ENCODE results near the gene GPAM.
"Not testable (repeated sequence)": the region's sequence is repeated elsewhere in the genome, so short reads cannot be mapped to it uniquely, and the experiment has no call there.

GPAM gene

DNA sequence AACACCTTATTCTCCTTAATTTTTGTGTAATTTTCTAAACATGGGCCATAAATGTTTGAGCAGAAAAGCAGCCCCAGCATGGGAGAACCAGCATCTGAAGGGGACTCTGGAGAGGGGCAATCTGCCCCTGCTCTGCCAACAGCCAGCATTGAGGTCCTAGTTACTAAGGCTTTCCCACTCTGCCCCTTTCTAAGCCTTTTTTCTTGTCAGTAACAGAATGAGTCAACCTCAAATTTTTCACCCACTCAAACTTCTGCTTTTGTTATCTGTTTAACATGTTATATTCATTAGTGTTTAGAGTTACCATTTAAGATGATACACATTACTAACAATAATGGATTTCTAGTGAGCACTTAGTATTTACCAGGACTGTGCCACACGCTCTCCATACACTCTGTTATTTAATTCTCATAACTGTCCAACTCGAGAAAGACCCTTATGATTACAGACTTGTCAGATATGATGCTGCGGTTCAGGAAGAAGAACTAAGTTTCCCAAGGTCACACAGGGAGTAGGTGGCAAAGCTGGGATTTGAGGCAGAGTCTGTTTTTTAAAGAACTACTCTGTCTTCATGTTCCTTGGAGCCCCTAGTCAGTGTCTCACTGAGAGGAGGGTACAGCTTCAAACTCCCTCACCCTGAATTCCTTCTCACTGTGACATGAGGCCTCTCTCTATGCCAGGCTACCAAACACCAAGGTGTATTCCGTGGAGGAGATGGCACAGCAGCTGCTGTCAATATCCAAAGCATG is 19.9 kb upstream of the GPAM start:
- Histone ChIP-seq H3K56ac (ENCODE audit: low read length) (no peak overlapping the region), H2AK5ac (ENCODE audit: low read length) (no peak overlapping the region), H3K18ac (ENCODE audit: low read length) (no peak overlapping the region), H3K23ac (ENCODE audit: low read length) (no peak overlapping the region), H3K4me1 (ENCODE audit: control insufficient read depth, low read depth, low read length) (no peaks in the 10 kb centered on the region), H3K4ac (ENCODE audit: low read depth, low read length) (no peak overlapping the region), H3K27me3 (ENCODE audit: insufficient read depth, low read length, poor library complexity) (no peaks in the 10 kb centered on the region), H4K8ac (ENCODE audit: low read depth, low read length) (no peak overlapping the region), H3K9ac (ENCODE audit: low read length) (no peak overlapping the region), H3K27ac (ENCODE audit: low read depth, low read length) (no peak overlapping the region), H3K79me2 (ENCODE audit: control insufficient read depth, insufficient read depth, low read length) (no peaks in the 10 kb centered on the region), H3K4me2 (ENCODE audit: low read length) (no peak overlapping the region), H2BK15ac (replicated peaks; ENCODE audit: low read depth) (no peak overlapping the region), H2BK120ac (ENCODE audit: low read depth, low read length) (no peak overlapping the region), H3K36me3 (ENCODE audit: control insufficient read depth, insufficient read depth, low read length) (no peaks in the 10 kb centered on the region), H4K5ac (ENCODE audit: low read length) (no peak overlapping the region), H3K4me3 (ENCODE audit: low read length) (no peak overlapping the region), H3K79me1 (ENCODE audit: low read length) (no peaks in the 10 kb centered on the region), H2BK5ac (ENCODE audit: low read length) (no peak overlapping the region)
- DNase-seq = no peak
- no CpG with 5 or more reads among the region's 4 CpGs for WGBS (ENCODE audit: extremely low coverage, insufficient coverage, low lambda C conversion rate)

DNA sequence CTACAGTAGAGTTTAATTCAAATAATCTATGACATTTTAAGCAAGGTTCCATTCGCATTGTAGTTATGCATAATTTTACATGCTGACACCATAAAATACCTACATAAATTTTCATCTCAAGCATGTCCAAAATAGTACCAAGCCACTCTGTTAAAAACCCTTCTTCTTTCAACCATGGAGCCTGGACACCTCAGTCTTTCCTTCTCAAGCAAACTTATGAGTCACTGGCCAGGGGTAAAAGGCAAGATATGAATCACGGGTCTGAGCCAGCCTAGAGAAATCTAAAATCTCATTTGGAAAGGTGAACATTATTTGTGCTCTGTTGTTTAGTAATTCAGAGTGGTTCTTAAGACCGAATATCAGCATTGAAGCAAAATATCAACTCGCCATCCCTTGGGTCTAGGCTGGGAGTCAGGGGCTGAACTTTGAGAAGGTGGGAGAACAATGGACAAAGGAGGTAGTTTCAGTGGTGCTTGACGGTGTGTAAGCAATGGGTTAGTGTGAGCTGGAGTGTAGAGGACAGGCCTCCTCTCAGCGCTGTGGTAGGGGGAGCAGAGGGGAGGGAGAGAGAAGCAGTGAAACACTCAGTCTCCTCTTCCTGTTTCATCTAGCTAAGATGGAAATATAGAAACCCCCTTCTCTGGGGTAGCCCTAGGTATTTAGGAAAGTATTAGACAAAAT is 19.1 kb upstream of the GPAM start:
- Histone ChIP-seq H2BK120ac (ENCODE audit: low read depth, low read length) (no peak overlapping the region), H3K23ac (ENCODE audit: low read length) (no peak overlapping the region), H4K5ac (ENCODE audit: low read length) (no peak overlapping the region), H3K79me1 (ENCODE audit: low read length) (no peaks in the 10 kb centered on the region), H2BK15ac (replicated peaks; ENCODE audit: low read depth) (no peak overlapping the region), H4K8ac (ENCODE audit: low read depth, low read length) (no peak overlapping the region), H3K79me2 (ENCODE audit: control insufficient read depth, insufficient read depth, low read length) (no peaks in the 10 kb centered on the region), H3K4ac (ENCODE audit: low read depth, low read length) (no peak overlapping the region), H3K4me2 (ENCODE audit: low read length) (no peak overlapping the region), H3K27me3 (ENCODE audit: insufficient read depth, low read length, poor library complexity) (no peaks in the 10 kb centered on the region), H2BK5ac (ENCODE audit: low read length) (no peak overlapping the region), H3K36me3 (ENCODE audit: control insufficient read depth, insufficient read depth, low read length) (no peaks in the 10 kb centered on the region), H3K27ac (ENCODE audit: low read depth, low read length) (no peak overlapping the region), H3K18ac (ENCODE audit: low read length) (no peak overlapping the region), H3K4me3 (ENCODE audit: low read length) (no peak overlapping the region), H3K9ac (ENCODE audit: low read length) (no peak overlapping the region), H2AK5ac (ENCODE audit: low read length) (no peak overlapping the region), H3K4me1 (ENCODE audit: control insufficient read depth, low read depth, low read length) (no peaks in the 10 kb centered on the region), H3K56ac (ENCODE audit: low read length) (no peak overlapping the region)
- WGBS (ENCODE audit: extremely low coverage, insufficient coverage, low lambda C conversion rate) = no CpG with 5 or more reads among the region's 6 CpGs
- no peak for DNase-seq

DNA sequence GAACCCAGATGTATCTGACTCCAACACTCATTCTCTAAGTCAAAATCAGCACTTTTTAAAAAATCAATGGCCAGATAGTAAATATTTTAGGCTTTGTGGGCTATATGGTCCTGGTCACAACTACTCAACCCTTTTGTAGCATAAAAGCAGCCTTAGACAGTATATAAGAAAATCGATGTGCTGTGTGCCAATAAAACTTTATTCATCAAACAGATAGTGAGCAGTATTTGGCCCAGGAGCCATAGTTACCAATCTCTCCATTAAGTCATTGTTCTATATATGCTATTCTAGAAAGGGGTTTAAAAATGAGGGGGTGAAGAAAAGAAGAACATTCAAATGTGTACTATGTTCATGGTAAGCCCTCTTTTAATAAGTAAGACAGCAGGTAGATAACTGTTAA is 18.5 kb upstream of the GPAM start:
- H3K23ac ChIP-seq (ENCODE audit: low read length) = no peak overlapping the region
- DNase-seq = no peak
- no peak overlapping the region for H3K4me2 ChIP-seq (ENCODE audit: low read length)
- H3K56ac ChIP-seq (ENCODE audit: low read length) = no peak overlapping the region
- no peak overlapping the region for H4K5ac ChIP-seq (ENCODE audit: low read length)
- H3K36me3 ChIP-seq (ENCODE audit: control insufficient read depth, insufficient read depth, low read length) = no peaks in the 10 kb centered on the region
- no peak overlapping the region for H2AK5ac ChIP-seq (ENCODE audit: low read length)
- no peaks in the 10 kb centered on the region for H3K4me1 ChIP-seq (ENCODE audit: control insufficient read depth, low read depth, low read length)
- no peak overlapping the region for H3K9ac ChIP-seq (ENCODE audit: low read length)
- H3K18ac ChIP-seq (ENCODE audit: low read length) = no peak overlapping the region
- no peaks in the 10 kb centered on the region for H3K79me2 ChIP-seq (ENCODE audit: control insufficient read depth, insufficient read depth, low read length)
- H4K8ac ChIP-seq (ENCODE audit: low read depth, low read length) = no peak overlapping the region
- WGBS (ENCODE audit: extremely low coverage, insufficient coverage, low lambda C conversion rate) = no CpG with 5 or more reads among the region's 1 CpG
- H2BK5ac ChIP-seq (ENCODE audit: low read length) = no peak overlapping the region
- no peak overlapping the region for H3K4ac ChIP-seq (ENCODE audit: low read depth, low read length)
- no peak overlapping the region for H3K4me3 ChIP-seq (ENCODE audit: low read length)
- H3K79me1 ChIP-seq (ENCODE audit: low read length) = no peaks in the 10 kb centered on the region
- no peak overlapping the region for H2BK120ac ChIP-seq (ENCODE audit: low read depth, low read length)
- no peak overlapping the region for H3K27ac ChIP-seq (ENCODE audit: low read depth, low read length)
- H2BK15ac ChIP-seq (replicated peaks; ENCODE audit: low read depth) = no peak overlapping the region
- H3K27me3 ChIP-seq (ENCODE audit: insufficient read depth, low read length, poor library complexity) = no peaks in the 10 kb centered on the region

DNA sequence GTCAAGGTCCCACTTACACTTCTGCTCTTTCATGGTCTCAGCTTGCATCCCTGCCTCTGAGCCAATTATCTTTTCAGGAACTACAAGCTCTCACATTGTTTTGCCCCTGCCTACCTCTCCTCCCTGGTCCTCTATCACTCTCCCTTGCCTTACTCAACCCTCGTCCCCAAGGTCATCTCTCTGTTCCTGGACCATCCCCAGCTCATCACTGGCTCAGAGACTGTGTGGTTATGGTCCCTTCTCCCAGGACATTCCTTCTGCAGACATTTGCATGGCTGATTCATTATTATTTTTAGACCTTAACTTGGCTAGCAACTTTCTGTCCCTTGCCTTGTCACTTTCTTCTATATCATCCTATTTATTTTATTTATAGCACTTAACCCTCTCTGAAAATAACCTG is 17.8 kb upstream of the GPAM start:
- H4K5ac ChIP-seq (ENCODE audit: low read length) = no peak overlapping the region
- no peaks in the 10 kb centered on the region for H3K36me3 ChIP-seq (ENCODE audit: control insufficient read depth, insufficient read depth, low read length)
- no peak overlapping the region for H2AK5ac ChIP-seq (ENCODE audit: low read length)
- no peaks in the 10 kb centered on the region for H3K27me3 ChIP-seq (ENCODE audit: insufficient read depth, low read length, poor library complexity)
- H2BK15ac ChIP-seq (replicated peaks; ENCODE audit: low read depth) = no peak overlapping the region
- no peak overlapping the region for H2BK5ac ChIP-seq (ENCODE audit: low read length)
- no peak for DNase-seq
- H4K8ac ChIP-seq (ENCODE audit: low read depth, low read length) = no peak overlapping the region
- H3K4me2 ChIP-seq (ENCODE audit: low read length) = no peak overlapping the region
- H3K4ac ChIP-seq (ENCODE audit: low read depth, low read length) = no peak overlapping the region
- no peaks in the 10 kb centered on the region for H3K79me1 ChIP-seq (ENCODE audit: low read length)
- no peak overlapping the region for H3K56ac ChIP-seq (ENCODE audit: low read length)
- H3K27ac ChIP-seq (ENCODE audit: low read depth, low read length) = no peak overlapping the region
- no peak overlapping the region for H3K9ac ChIP-seq (ENCODE audit: low read length)
- H2BK120ac ChIP-seq (ENCODE audit: low read depth, low read length) = no peak overlapping the region
- no CpG with 5 or more reads among the region's 1 CpG for WGBS (ENCODE audit: extremely low coverage, insufficient coverage, low lambda C conversion rate)
- no peaks in the 10 kb centered on the region for H3K79me2 ChIP-seq (ENCODE audit: control insufficient read depth, insufficient read depth, low read length)
- H3K4me3 ChIP-seq (ENCODE audit: low read length) = no peak overlapping the region
- H3K18ac ChIP-seq (ENCODE audit: low read length) = no peak overlapping the region
- H3K4me1 ChIP-seq (ENCODE audit: control insufficient read depth, low read depth, low read length) = no peaks in the 10 kb centered on the region
- H3K23ac ChIP-seq (ENCODE audit: low read length) = no peak overlapping the region

DNA sequence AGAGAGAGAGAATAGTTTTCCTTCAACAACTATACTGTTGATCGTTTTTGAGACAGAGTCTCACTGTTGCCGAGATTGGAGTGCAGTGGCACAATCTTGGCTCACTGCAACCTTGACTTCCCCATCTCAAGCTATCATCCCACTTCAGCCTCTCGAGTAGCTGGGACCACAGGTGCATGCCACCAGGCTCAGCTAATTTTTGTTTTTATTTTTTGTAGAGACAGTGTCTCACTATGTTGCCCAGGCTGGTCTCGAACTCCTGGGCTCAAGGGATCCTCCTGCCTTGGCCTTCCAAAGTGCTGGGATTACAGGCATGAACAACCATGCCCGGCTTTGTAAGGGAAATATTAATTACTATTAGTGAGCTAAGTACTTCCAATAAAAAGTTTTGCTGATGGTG is 16.7 kb upstream of the GPAM start:
- not testable (repeated sequence) for H3K4me2 ChIP-seq (ENCODE audit: low read length); H3K79me2 ChIP-seq (ENCODE audit: control insufficient read depth, insufficient read depth, low read length); H3K23ac ChIP-seq (ENCODE audit: low read length); H3K4ac ChIP-seq (ENCODE audit: low read depth, low read length); H3K27ac ChIP-seq (ENCODE audit: low read depth, low read length); H3K9ac ChIP-seq (ENCODE audit: low read length); H2AK5ac ChIP-seq (ENCODE audit: low read length); H3K4me3 ChIP-seq (ENCODE audit: low read length); H2BK5ac ChIP-seq (ENCODE audit: low read length); H4K5ac ChIP-seq (ENCODE audit: low read length); H3K18ac ChIP-seq (ENCODE audit: low read length); H3K36me3 ChIP-seq (ENCODE audit: control insufficient read depth, insufficient read depth, low read length); H3K27me3 ChIP-seq (ENCODE audit: insufficient read depth, low read length, poor library complexity); H3K79me1 ChIP-seq (ENCODE audit: low read length); DNase-seq; H3K56ac ChIP-seq (ENCODE audit: low read length); H2BK15ac ChIP-seq (replicated peaks; ENCODE audit: low read depth); H2BK120ac ChIP-seq (ENCODE audit: low read depth, low read length); H4K8ac ChIP-seq (ENCODE audit: low read depth, low read length); H3K4me1 ChIP-seq (ENCODE audit: control insufficient read depth, low read depth, low read length)
- no CpG with 5 or more reads among the region's 5 CpGs for WGBS (ENCODE audit: extremely low coverage, insufficient coverage, low lambda C conversion rate)

Data from mesendoderm (in vitro differentiated cells).